ENCODE measurements around the gene MCM3AP. TPM values are rescaled to one million over a fixed set of nuclear protein-coding genes. Genes with fewer than 3 reads are reported as not detected.
"Not testable (repeated sequence)": the region's sequence is repeated elsewhere in the genome, so short reads cannot be mapped to it uniquely, and the experiment has no call there.

The MCM3AP gene
- total RNA-seq, 1 experiment from 2014 or later: 88.4 TPM

GRCh38 chr21:46243960-46244361 is 41.5 kb downstream of the MCM3AP start:
- no peaks in the 10 kb centered on the region for H3K9me3 ChIP-seq (ENCODE audit: control insufficient read depth in 1 of 2, insufficient read depth in 1 of 2, low read depth in 1 of 2, low read length in 2 of 2)
- RAD21 ChIA-PET (ENCODE audit: low non-redundant PET in 1 of 2, low total read pairs in 2 of 2, uncharacterized antibody in 2 of 2, unreplicated experiment in 2 of 2): no interaction called here
- ATAC-seq (no peak), DNase-seq (ENCODE audit: low read depth, low spot score) (no peak)
- BruUV-seq (replicated peaks): no TSS peak
- POLR2A ChIA-PET: no interaction called here
- no peak overlapping the region for H3K9ac ChIP-seq (ENCODE audit: low read length)
- no peaks in the 10 kb centered on the region; the same call in 1 of the 2 replicates for H3K79me2 ChIP-seq (ENCODE audit: insufficient read depth, low read length)
- peaks cover 70 to 82% of the 10 kb centered on the region in 2 experiments for H3K36me3 ChIP-seq (ENCODE audit: control insufficient read depth in 1 of 2, insufficient read depth in 2 of 2, low read length in 2 of 2)
- no peaks in the 10 kb centered on the region for H4K20me1 ChIP-seq (ENCODE audit: insufficient read depth)
- CTCF ChIA-PET: no interaction called here
- no peaks in the 10 kb centered on the region for H3K4me1 ChIP-seq (ENCODE audit: control insufficient read depth in 1 of 2, insufficient read depth in 2 of 2, low read length in 2 of 2)
- no peak overlapping the region for H3K27ac ChIP-seq (ENCODE audit: low read depth, low read length)
- H3K4me3 ChIP-seq (replicated peaks in 1 of 2; ENCODE audit: low read depth in 1 of 2, low read length in 2 of 2): no peak overlapping the region
- no peak overlapping the region for H3K4me2 ChIP-seq (ENCODE audit: low read length)
- no peaks in the 10 kb centered on the region for H3K9me2 ChIP-seq (ENCODE audit: insufficient read depth)
- no peaks in the 10 kb centered on the region for H3K27me3 ChIP-seq (ENCODE audit: insufficient read depth, low read length)
- intact Hi-C loops (cut with micrococcal nuclease): no loop called here
- no peak for TF ChIP-seq MAX (IDR thresholded peaks at IDR 0.05)
- no peak for TF ChIP-seq FOSL1 (IDR thresholded peaks at IDR 0.05; ENCODE audit: low read depth)
- TF ChIP-seq EGR1 (IDR thresholded peaks at IDR 0.05; ENCODE audit: low read depth): no peak
- H2AFZ ChIP-seq (ENCODE audit: low read depth, low read length, poor library complexity, severe bottlenecking): no peak overlapping the region

DNA sequence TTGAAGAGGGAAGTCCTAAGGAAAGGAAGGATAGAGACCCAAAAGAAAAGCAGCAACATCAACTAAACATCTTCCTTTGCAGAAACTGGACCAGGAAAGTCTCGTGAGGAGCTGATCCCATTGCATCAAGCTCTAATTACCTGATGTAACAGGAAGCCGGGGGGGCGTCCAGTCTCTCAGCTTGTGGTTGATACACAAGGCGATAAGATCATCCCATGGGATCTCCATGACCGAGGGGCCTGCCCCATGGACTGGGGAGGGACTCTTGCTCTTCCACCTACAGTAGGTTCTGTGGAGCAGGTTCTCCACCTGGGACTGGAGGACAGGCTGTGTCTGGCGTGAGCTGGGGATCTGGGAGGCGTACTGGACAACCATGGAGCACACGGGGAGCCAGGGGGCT is 42.1 kb downstream of the MCM3AP start:
- no peaks in the 10 kb centered on the region; the same call in 1 of the 2 replicates for H3K79me2 ChIP-seq (ENCODE audit: insufficient read depth, low read length)
- POLR2A ChIA-PET: no interaction called here
- no peak overlapping the region for H3K4me2 ChIP-seq (ENCODE audit: low read length)
- H3K27me3 ChIP-seq (ENCODE audit: insufficient read depth, low read length): no peaks in the 10 kb centered on the region
- H3K36me3 ChIP-seq (ENCODE audit: control insufficient read depth in 1 of 2, insufficient read depth in 2 of 2, low read length in 2 of 2): peaks cover 72 to 85% of the 10 kb centered on the region in 2 experiments
- TF ChIP-seq ZNF274 (IDR thresholded peaks at IDR 0.05; ENCODE audit: low read depth, low read length) (no peak), ZFX (IDR thresholded peaks at IDR 0.05) (no peak), POLR2AphosphoS5 (IDR thresholded peaks at IDR 0.05; ENCODE audit: low read depth, low read length) (no peak), POLR2A (IDR thresholded peaks at IDR 0.05; ENCODE audit: borderline replicate concordance, extremely low read depth, insufficient read depth, insufficient read length) (no peak), REST (IDR thresholded peaks at IDR 0.05; ENCODE audit: low read depth) (no peak), JUND (IDR thresholded peaks at IDR 0.05) (no peak)
- no peak overlapping the region for H2AFZ ChIP-seq (ENCODE audit: low read depth, low read length, poor library complexity, severe bottlenecking)
- no peak for ATAC-seq
- H3K9me3 ChIP-seq (ENCODE audit: control insufficient read depth in 1 of 2, insufficient read depth in 1 of 2, low read depth in 1 of 2, low read length in 2 of 2): no peaks in the 10 kb centered on the region
- H4K20me1 ChIP-seq (ENCODE audit: insufficient read depth): no peaks in the 10 kb centered on the region; the same call in 1 of the 2 replicates
- no peak overlapping the region for H3K4me3 ChIP-seq (replicated peaks in 1 of 2; ENCODE audit: low read depth in 1 of 2, low read length in 2 of 2)
- intact Hi-C loops (cut with micrococcal nuclease): no loop called here
- no TSS peak for BruUV-seq (replicated peaks)
- H3K9me2 ChIP-seq (ENCODE audit: insufficient read depth): no peaks in the 10 kb centered on the region
- no peaks in the 10 kb centered on the region for H3K4me1 ChIP-seq (ENCODE audit: control insufficient read depth in 1 of 2, insufficient read depth in 2 of 2, low read length in 2 of 2)
- no peak for DNase-seq (ENCODE audit: low read depth, low spot score)
- RAD21 ChIA-PET (ENCODE audit: low non-redundant PET in 1 of 2, low total read pairs in 2 of 2, uncharacterized antibody in 2 of 2, unreplicated experiment in 2 of 2): no interaction called here
- no peak overlapping the region for H3K27ac ChIP-seq (ENCODE audit: low read depth, low read length)
- CTCF ChIA-PET: no interaction called here
- no peak overlapping the region for H3K9ac ChIP-seq (ENCODE audit: low read length)

DNA sequence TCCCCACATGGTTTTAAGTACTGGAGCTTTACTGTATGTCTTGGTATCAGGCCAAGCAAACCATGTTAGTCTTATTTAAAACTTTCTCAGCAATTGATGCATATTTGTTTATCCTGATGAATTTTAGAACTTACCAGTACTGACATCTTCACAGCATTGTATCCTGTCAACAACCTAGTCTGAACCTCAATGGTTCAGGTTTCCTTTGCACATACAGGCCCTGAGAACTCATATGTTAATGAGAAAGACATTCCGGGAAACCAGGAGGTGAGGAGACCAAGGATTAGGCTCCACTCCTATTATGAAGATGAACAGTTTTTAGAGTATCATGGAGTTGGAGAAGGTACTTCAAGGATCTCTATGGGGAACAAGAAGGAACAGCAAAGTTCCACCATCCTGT is 43.8 kb downstream of the MCM3AP start:
- CTCF ChIA-PET; H3K27me3 ChIP-seq (ENCODE audit: insufficient read depth, low read length); H3K27ac ChIP-seq (ENCODE audit: low read depth, low read length); H3K9me3 ChIP-seq (ENCODE audit: control insufficient read depth in 1 of 2, insufficient read depth in 1 of 2, low read depth in 1 of 2, low read length in 2 of 2); POLR2A ChIA-PET; H2AFZ ChIP-seq (ENCODE audit: low read depth, low read length, poor library complexity, severe bottlenecking); intact Hi-C loops (cut with micrococcal nuclease); H4K20me1 ChIP-seq (ENCODE audit: insufficient read depth); H3K4me1 ChIP-seq (ENCODE audit: control insufficient read depth in 1 of 2, insufficient read depth in 2 of 2, low read length in 2 of 2); RAD21 ChIA-PET (ENCODE audit: low non-redundant PET in 1 of 2, low total read pairs in 2 of 2, uncharacterized antibody in 2 of 2, unreplicated experiment in 2 of 2); ATAC-seq; H3K9me2 ChIP-seq (ENCODE audit: insufficient read depth); H3K4me2 ChIP-seq (ENCODE audit: low read length); H3K9ac ChIP-seq (ENCODE audit: low read length); DNase-seq (ENCODE audit: low read depth, low spot score); H3K79me2 ChIP-seq (ENCODE audit: insufficient read depth, low read length); H3K4me3 ChIP-seq (replicated peaks in 1 of 2; ENCODE audit: low read depth in 1 of 2, low read length in 2 of 2): not testable (repeated sequence)
- BruUV-seq (replicated peaks): TSS peak; percentile 22
- peaks cover 68 to 77% of the 10 kb centered on the region in 2 experiments; a peak in 3 of 4 replicates for H3K36me3 ChIP-seq (ENCODE audit: control insufficient read depth in 1 of 2, insufficient read depth in 2 of 2, low read length in 2 of 2)
